Smooth muscle cell (in vitro differentiated cells): ENCODE measurements around the gene PARD3. TPM values are rescaled to one million over a fixed set of nuclear protein-coding genes. Genes with fewer than 3 reads are reported as not detected.

Experiments
- DNase-seq: peaks from one replicate; lab custom pipeline; 2025; ENCODE audit not compliant: unreplicated experiment; lab: John Stamatoyannopoulos, UW
- H2AFZ ChIP-seq: fragments of 200-600 bp; sonication (generic); 2 replicates; pipeline ENCODE4 v1.6.0; 2016; ENCODE audit warnings: antibody characterized with exemption, low read depth, mild to moderate bottlenecking
- H3F3A ChIP-seq: fragments of 200-600 bp; sonication (generic); 2 replicates; pipeline ENCODE4 v1.6.0; 2017; ENCODE audit warnings: antibody characterized with exemption, low read depth
- H3K27ac ChIP-seq: fragments of 200-600 bp; sonication (generic); 2 replicates; pipeline ENCODE4 v1.5.1; 2016; ENCODE audit warnings: low read depth, mild to moderate bottlenecking
- H3K27me3 ChIP-seq: fragments of 200-600 bp; sonication (generic); 2 replicates; pipeline ENCODE4 v1.6.1; 2016; ENCODE audit warnings: low read depth, mild to moderate bottlenecking
- H3K36me3 ChIP-seq: fragments of 200-600 bp; sonication (generic); 2 replicates; pipeline ENCODE4 v1.5.1; 2016; ENCODE audit warnings: low read depth
- H3K4me1 ChIP-seq: fragments of 200-600 bp; sonication (generic); 2 replicates; pipeline ENCODE4 v1.5.1; 2016; ENCODE audit warnings: low read depth
- H3K4me2 ChIP-seq: fragments of 200-600 bp; sonication (generic); 2 replicates; pipeline ENCODE4 v1.6.0; 2016; ENCODE audit warnings: mild to moderate bottlenecking
- H3K4me3 ChIP-seq: fragments of 200-600 bp; sonication (generic); 2 replicates; pipeline ENCODE4 v1.5.1; 2016; ENCODE audit warnings: mild to moderate bottlenecking
- H3K79me2 ChIP-seq: fragments of 200-600 bp; sonication (generic); 2 replicates; pipeline ENCODE4 v1.6.0; 2016; ENCODE audit warnings: low read depth, mild to moderate bottlenecking
- H3K9ac ChIP-seq: fragments of 200-600 bp; sonication (generic); 2 replicates; pipeline ENCODE4 v1.6.0; 2016; ENCODE audit warnings: low read depth
- H3K9me3 ChIP-seq: fragments of 200-600 bp; sonication (generic); replicated peaks from 2 replicates; pipeline ENCODE4 v1.5.1; 2016; ENCODE audit warnings: low read depth
- H4K20me1 ChIP-seq: fragments of 200-600 bp; sonication (generic); 2 replicates; pipeline ENCODE4 v1.6.0; 2016; ENCODE audit warnings: low read depth
- CTCF ChIP-seq: fragments of 200-600 bp; sonication (generic); IDR thresholded peaks from 2 replicates; pipeline ENCODE4 v1.5.1; 2017; ENCODE audit warnings: borderline replicate concordance, mild to moderate bottlenecking, antibody characterized with exemption; ENCODE audit not compliant: insufficient read depth, poor library complexity, severe bottlenecking
- WGBS: methylation state at CpG from one replicate; pipeline ENCODE4 v1.1.7; 2016; ENCODE audit warnings: low lambda C conversion rate; 5-methylcytosine and 5-hydroxymethylcytosine counted together
- polyA plus RNA-seq: library from polyadenylated mRNA; unstranded; fragments of >200 nt; fragmentation: Nextera tagmentation; extraction: Ambion mirVana; gene quantifications from 2 replicates; pipeline ENCODE4 v1.2.1, GENCODE V29; 2016
- total RNA-seq: library from RNA; depleted of rRNA; stranded (reverse); fragments of >200 nt; gene quantifications from 2 replicates; pipeline ENCODE4 v1.2.3, GENCODE V29; 2014

The PARD3 gene
- total and polyA plus RNA-seq, 2 experiments from 2014 or later = 17.5 to 26.0 TPM

GRCh38 chr10:34314457-34314856 lies 500.6 kb downstream of the PARD3 start:
- Histone ChIP-seq H3K4me2 (no peak overlapping the region), H3K27ac (no peak overlapping the region), H3K79me2 (no peaks in the 10 kb centered on the region), H3F3A (peaks cover 4% of the 10 kb centered on the region), H3K9ac (no peak overlapping the region), H3K27me3 (no peaks in the 10 kb centered on the region), H2AFZ (no peak overlapping the region), H3K4me3 (no peak overlapping the region), H3K4me1 (no peaks in the 10 kb centered on the region), H4K20me1 (no peaks in the 10 kb centered on the region), H3K36me3 (no peaks in the 10 kb centered on the region), H3K9me3 (no peaks in the 10 kb centered on the region)
- TF ChIP-seq CTCF = no peak
- 94% methylated on average over 5 of the region's 5 CpGs for WGBS
- DNase-seq = no peak

- Histone ChIP-seq H3K4me3 (no peak overlapping the region), H3K36me3 (no peaks in the 10 kb centered on the region), H3K9ac (no peak overlapping the region), H3K9me3 (no peaks in the 10 kb centered on the region), H3K79me2 (no peaks in the 10 kb centered on the region), H3K4me1 (no peaks in the 10 kb centered on the region), H3K27ac (no peak overlapping the region), H4K20me1 (no peaks in the 10 kb centered on the region), H2AFZ (no peak overlapping the region), H3K27me3 (no peaks in the 10 kb centered on the region), H3F3A (no peaks in the 10 kb centered on the region), H3K4me2 (no peak overlapping the region)
- no peak for TF ChIP-seq CTCF
- DNase-seq = no peak
- WGBS = 87% methylated on average over 3 of the region's 3 CpGs
Measured at GRCh38 chr10:34313888-34314287, 501.2 kb downstream of the PARD3 start.

- Histone ChIP-seq H4K20me1 (no peaks in the 10 kb centered on the region), H3K9me3 (no peaks in the 10 kb centered on the region), H3K4me1 (no peaks in the 10 kb centered on the region), H3K27me3 (no peaks in the 10 kb centered on the region), H3K36me3 (no peaks in the 10 kb centered on the region), H3F3A (no peaks in the 10 kb centered on the region), H3K79me2 (no peaks in the 10 kb centered on the region), H3K4me3 (no peak overlapping the region), H3K27ac (no peak overlapping the region), H3K4me2 (no peak overlapping the region), H2AFZ (no peak overlapping the region), H3K9ac (no peak overlapping the region)
- no peak for TF ChIP-seq CTCF
- WGBS = 97% methylated on average over 1 of the region's 1 CpG
- no peak for DNase-seq
Measured at GRCh38 chr10:34313353-34313752, 501.7 kb downstream of the PARD3 start.

GRCh38 chr10:34311679-34312078 lies 503.4 kb downstream of the PARD3 start:
- Histone ChIP-seq H3F3A (no peaks in the 10 kb centered on the region), H3K79me2 (no peaks in the 10 kb centered on the region), H3K4me3 (no peak overlapping the region), H3K4me2 (no peak overlapping the region), H3K27me3 (no peaks in the 10 kb centered on the region), H2AFZ (no peak overlapping the region), H3K27ac (no peak overlapping the region), H3K4me1 (no peaks in the 10 kb centered on the region), H3K9ac (no peak overlapping the region), H3K9me3 (no peaks in the 10 kb centered on the region), H3K36me3 (no peaks in the 10 kb centered on the region), H4K20me1 (no peaks in the 10 kb centered on the region)
- no peak for TF ChIP-seq CTCF
- WGBS = 88% methylated on average over 3 of the region's 3 CpGs
- DNase-seq = no peak
